ENCODE data around the gene CAVIN4.

The CAVIN4 gene

GRCh38 chr9:100573655-100574260, 4.1 kb upstream of the CAVIN4 start:
- no peak for TF ChIP-seq TCF12 (IDR thresholded peaks at IDR 0.05; ENCODE audit: low read depth)
- TF ChIP-seq TAF1 (IDR thresholded peaks at IDR 0.05; ENCODE audit: low read depth) = no peak
- TF ChIP-seq RAD21 (IDR thresholded peaks at IDR 0.05; ENCODE audit: low read depth) = no peak
- TF ChIP-seq ZBTB7A (IDR thresholded peaks at IDR 0.05; ENCODE audit: low read depth) = no peak
- TF ChIP-seq, protein P1, sequence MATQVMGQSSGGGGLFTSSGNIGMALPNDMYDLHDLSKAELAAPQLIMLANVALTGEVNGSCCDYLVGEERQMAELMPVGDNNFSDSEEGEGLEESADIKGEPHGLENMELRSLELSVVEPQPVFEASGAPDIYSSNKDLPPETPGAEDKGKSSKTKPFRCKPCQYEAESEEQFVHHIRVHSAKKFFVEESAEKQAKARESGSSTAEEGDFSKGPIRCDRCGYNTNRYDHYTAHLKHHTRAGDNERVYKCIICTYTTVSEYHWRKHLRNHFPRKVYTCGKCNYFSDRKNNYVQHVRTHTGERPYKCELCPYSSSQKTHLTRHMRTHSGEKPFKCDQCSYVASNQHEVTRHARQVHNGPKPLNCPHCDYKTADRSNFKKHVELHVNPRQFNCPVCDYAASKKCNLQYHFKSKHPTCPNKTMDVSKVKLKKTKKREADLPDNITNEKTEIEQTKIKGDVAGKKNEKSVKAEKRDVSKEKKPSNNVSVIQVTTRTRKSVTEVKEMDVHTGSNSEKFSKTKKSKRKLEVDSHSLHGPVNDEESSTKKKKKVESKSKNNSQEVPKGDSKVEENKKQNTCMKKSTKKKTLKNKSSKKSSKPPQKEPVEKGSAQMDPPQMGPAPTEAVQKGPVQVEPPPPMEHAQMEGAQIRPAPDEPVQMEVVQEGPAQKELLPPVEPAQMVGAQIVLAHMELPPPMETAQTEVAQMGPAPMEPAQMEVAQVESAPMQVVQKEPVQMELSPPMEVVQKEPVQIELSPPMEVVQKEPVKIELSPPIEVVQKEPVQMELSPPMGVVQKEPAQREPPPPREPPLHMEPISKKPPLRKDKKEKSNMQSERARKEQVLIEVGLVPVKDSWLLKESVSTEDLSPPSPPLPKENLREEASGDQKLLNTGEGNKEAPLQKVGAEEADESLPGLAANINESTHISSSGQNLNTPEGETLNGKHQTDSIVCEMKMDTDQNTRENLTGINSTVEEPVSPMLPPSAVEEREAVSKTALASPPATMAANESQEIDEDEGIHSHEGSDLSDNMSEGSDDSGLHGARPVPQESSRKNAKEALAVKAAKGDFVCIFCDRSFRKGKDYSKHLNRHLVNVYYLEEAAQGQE (IDR thresholded peaks at IDR 0.05; ENCODE audit: low read depth) = no peak
- TF ChIP-seq, protein P2, sequence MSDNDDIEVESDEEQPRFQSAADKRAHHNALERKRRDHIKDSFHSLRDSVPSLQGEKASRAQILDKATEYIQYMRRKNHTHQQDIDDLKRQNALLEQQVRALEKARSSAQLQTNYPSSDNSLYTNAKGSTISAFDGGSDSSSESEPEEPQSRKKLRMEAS (IDR thresholded peaks at IDR 0.05) = no peak

DNA sequence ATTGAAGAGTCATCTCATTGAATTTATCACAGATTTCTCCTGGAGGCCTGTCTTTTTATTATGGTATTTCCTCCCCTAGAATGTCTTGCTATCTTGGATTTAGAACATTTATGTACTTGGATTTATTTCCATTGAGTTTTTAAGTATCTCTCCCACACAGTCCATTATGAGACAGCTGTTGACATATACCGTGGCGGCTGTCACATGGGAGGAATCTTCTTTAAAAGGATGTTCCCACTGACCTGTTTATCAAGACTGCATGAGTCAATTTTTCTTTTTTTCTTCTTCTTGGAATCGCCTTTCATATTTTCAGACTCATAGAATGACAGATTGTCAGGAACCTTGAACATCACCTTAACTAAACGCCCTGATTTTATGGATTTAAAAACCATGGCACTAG, 2.9 kb upstream of the CAVIN4 start:
- TF ChIP-seq ZBTB7A (IDR thresholded peaks at IDR 0.05; ENCODE audit: low read depth) (no peak), TCF12 (IDR thresholded peaks at IDR 0.05; ENCODE audit: low read depth) (no peak), FOXM1 (IDR thresholded peaks at IDR 0.05; ENCODE audit: borderline replicate concordance, low read depth) (no peak), YY1 (IDR thresholded peaks at IDR 0.05; ENCODE audit: low read depth) (no peak), CEBPB (IDR thresholded peaks at IDR 0.05) (no peak), EP300 (IDR thresholded peaks at IDR 0.05; ENCODE audit: borderline replicate concordance) (no peak), TEAD4 (IDR thresholded peaks at IDR 0.05) (no peak), CREB1 (IDR thresholded peaks at IDR 0.05; ENCODE audit: low read depth) (no peak), USF1 (IDR thresholded peaks at IDR 0.05) (no peak), EGR1 (IDR thresholded peaks at IDR 0.05) (no peak)
- TF ChIP-seq, protein P1 (IDR thresholded peaks at IDR 0.05; ENCODE audit: low read depth) = no peak

DNA sequence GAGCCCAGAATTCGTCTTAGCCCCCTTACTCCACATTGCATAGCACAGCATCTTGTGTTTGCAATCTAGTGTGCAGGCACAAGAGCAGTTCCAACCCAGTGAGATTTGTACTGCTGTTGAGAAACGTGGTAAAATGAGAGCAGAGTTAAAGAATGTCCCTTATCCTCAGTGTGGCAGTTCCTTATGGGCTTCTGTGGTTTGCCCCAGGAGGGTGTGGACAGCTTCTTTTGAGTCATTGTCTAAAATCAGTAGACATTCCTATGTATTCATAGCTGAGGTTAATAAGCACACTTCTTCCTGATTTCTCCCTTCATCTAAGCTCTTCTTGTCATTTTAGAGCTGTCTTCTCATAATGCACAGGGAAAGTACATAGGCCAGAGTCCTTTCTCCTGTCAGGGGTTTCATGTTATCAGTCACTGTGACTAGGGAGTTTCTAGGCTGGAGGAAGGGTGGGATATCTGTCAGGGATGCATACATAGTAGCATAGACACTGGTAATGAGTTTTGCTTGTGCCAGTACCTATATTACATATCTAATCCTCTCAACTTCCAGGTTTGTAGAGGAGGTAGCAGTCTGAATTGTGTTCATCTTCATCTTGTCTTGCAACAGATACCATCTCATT, 2.0 kb upstream of the CAVIN4 start:
- TF ChIP-seq TAF1 (IDR thresholded peaks at IDR 0.05; ENCODE audit: low read depth) (no peak), CREB1 (IDR thresholded peaks at IDR 0.05; ENCODE audit: low read depth) (no peak)

DNA sequence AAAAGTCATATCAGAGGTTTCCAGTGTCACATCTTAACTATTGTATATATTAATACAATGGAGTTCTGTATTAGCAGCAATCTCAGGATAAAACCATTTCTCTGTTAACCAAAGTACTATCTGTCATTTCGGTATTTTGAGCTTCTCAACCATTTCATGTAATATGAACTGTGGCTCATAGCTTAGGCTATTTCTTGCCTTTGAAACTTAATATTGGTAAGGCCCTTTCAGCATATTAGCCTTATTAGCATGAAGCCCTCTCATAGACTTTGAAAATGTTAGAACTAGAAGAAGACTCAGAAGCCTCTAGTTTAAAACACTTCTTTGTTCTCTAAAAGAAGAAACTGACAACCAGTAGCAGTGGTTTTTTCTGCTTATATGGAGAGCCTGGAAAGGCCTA, 731 bp downstream of the CAVIN4 start:
- no peak for TF ChIP-seq CREB1 (IDR thresholded peaks at IDR 0.05; ENCODE audit: low read depth)
- TF ChIP-seq ZBTB7A (IDR thresholded peaks at IDR 0.05; ENCODE audit: low read depth) = no peak
- TF ChIP-seq EGR1 (IDR thresholded peaks at IDR 0.05) = no peak
- TF ChIP-seq FOXM1 (IDR thresholded peaks at IDR 0.05; ENCODE audit: borderline replicate concordance, low read depth) = no peak
- TF ChIP-seq USF1 (IDR thresholded peaks at IDR 0.05) = no peak
- TF ChIP-seq NFIC (IDR thresholded peaks at IDR 0.05) = no peak
- TF ChIP-seq CEBPB (IDR thresholded peaks at IDR 0.05) = no peak
- no peak for TF ChIP-seq TAF1 (IDR thresholded peaks at IDR 0.05; ENCODE audit: low read depth)
- no peak for TF ChIP-seq TCF12 (IDR thresholded peaks at IDR 0.05; ENCODE audit: low read depth)
- TF ChIP-seq RAD21 (IDR thresholded peaks at IDR 0.05; ENCODE audit: low read depth) = no peak
- TF ChIP-seq, protein P1 (IDR thresholded peaks at IDR 0.05; ENCODE audit: low read depth) = no peak
- TF ChIP-seq EP300 (IDR thresholded peaks at IDR 0.05; ENCODE audit: borderline replicate concordance) = no peak
- TF ChIP-seq TEAD4 (IDR thresholded peaks at IDR 0.05) = no peak

GRCh38 chr9:100579665-100580064, 1.8 kb downstream of the CAVIN4 start:
- TF ChIP-seq CEBPB (IDR thresholded peaks at IDR 0.05) (0 out of 2 replicates have a peak, but pooled peaks have one; percentile 23), NFIC (IDR thresholded peaks at IDR 0.05) (no peak)
